Right cardiac atrium (tissue), 5 donors: ENCODE measurements around the gene VAX1. TPM values are rescaled to one million over a fixed set of nuclear protein-coding genes. Genes with fewer than 3 reads are reported as not detected.

Source experiments
- ATAC-seq, 2 donors: fragments of 200-7000 bp; cut with Tn5 transposase; one replicate each; pipeline versions ENCODE4 v1.8.0 to v1.9.1; 2020; ENCODE audit warnings: moderate library complexity in 2 of 2, mild to moderate bottlenecking in 1 of 2
- DNase-seq, 3 donors: peaks; one replicate each; pipeline ENCODE4 v3.0.0-alpha.2; 2020
- H3K27ac ChIP-seq: one replicate; pipeline ENCODE4 v1.5.1; 2013; ENCODE audit warnings: mild to moderate bottlenecking, low read length, control low read depth, moderate library complexity
- H3K27me3 ChIP-seq: one replicate; pipeline ENCODE4 v1.6.1; 2013; ENCODE audit not compliant: control insufficient read depth, insufficient read depth
- H3K4me1 ChIP-seq: one replicate; pipeline ENCODE4 v1.6.1; 2013; ENCODE audit warnings: low read length; ENCODE audit not compliant: control insufficient read depth, insufficient read depth
- H3K4me3 ChIP-seq: one replicate; pipeline ENCODE4 v1.5.1; 2013; ENCODE audit warnings: low read length, control low read depth
- H3K9me3 ChIP-seq: one replicate; pipeline ENCODE4 v1.6.1; 2013; ENCODE audit warnings: low read length; ENCODE audit not compliant: control insufficient read depth
- WGBS: extraction: QIAGEN DNeasy Blood & Tissue Kit; methylation state at CpG from one replicate; pipeline ENCODE4 v1.1.7; 2013; 5-methylcytosine and 5-hydroxymethylcytosine counted together
- intact Hi-C, 4 donors: fragments of 100-400 bp; cut with DNase I; formaldehyde crosslinking; loops; one replicate each; pipeline versions ENCODE4 v1.11.0 to v1.14.0; 2022 to 2023
- polyA plus RNA-seq: library from polyadenylated mRNA; stranded (reverse); fragments of 200-250 nt; gene quantifications from one replicate; pipeline ENCODE4 v1.2.3, GENCODE V29; 2013
- total RNA-seq, 4 donors: library from RNA; stranded (reverse); fragmentation: NEBNext Ultra II Directional; extraction: Animal tissue kit (Norgen Biotek cat#: 25700); gene quantifications; one replicate each; pipeline ENCODE4 v1.2.1, GENCODE V29; 2021
- donor health status: healthy with polysubstance abuse.
- donor health status: DM: no; HTN: yes; CAD: no.
- donor health status: DM: no; HTN: no; CAD: no.
- donor health status: DM: no; HTN: yes; CAD: no; lungs with severe emphysema.
- donor health status: DM: yes; HTN: yes; CAD: no.

The VAX1 gene
- total and polyA plus RNA-seq, 5 donors = not detected

- Histone ChIP-seq H3K27ac (no peak overlapping the region), H3K4me3 (no peak overlapping the region), H3K27me3 (no peaks in the 10 kb centered on the region), H3K4me1 (no peaks in the 10 kb centered on the region), H3K9me3 (no peaks in the 10 kb centered on the region)
- DNase-seq (no peak), ATAC-seq (no peak)
- intact Hi-C loops = no loop called here
- WGBS = 5% methylated on average over 23 of the region's 23 CpGs
These were observed 2.4 kb upstream of the VAX1 start for GRCh38 chr10:117140525-117140902.

GRCh38 chr10:117139581-117140524 is 1.8 kb upstream of the VAX1 start:
- Histone ChIP-seq H3K4me1 (no peaks in the 10 kb centered on the region), H3K27me3 (no peaks in the 10 kb centered on the region), H3K9me3 (no peaks in the 10 kb centered on the region), H3K4me3 (no peak overlapping the region), H3K27ac (no peak overlapping the region)
- 4% methylated on average over 70 of the region's 72 CpGs for WGBS
- DNase-seq (no peak), ATAC-seq (peak in 1 of 2 donors; percentile 9)
- intact Hi-C loops = no loop called here

GRCh38 chr10:117138838-117139580 is 939 bp upstream of the VAX1 start:
- no peak for ATAC-seq
- no peak overlapping the region for H3K4me3 ChIP-seq
- H3K4me1 ChIP-seq = no peaks in the 10 kb centered on the region
- intact Hi-C loops = no loop called here
- no peak overlapping the region for H3K27ac ChIP-seq
- 5% methylated on average over 19 of the region's 19 CpGs for WGBS
- DNase-seq = no peak
- no peaks in the 10 kb centered on the region for H3K27me3 ChIP-seq
- no peaks in the 10 kb centered on the region for H3K9me3 ChIP-seq

GRCh38 chr10:117137031-117137910 is 799 bp downstream of the VAX1 start:
- H3K27me3 ChIP-seq = no peaks in the 10 kb centered on the region
- H3K27ac ChIP-seq = no peak overlapping the region
- WGBS = under 1% methylated on average over 98 of the region's 98 CpGs
- H3K4me1 ChIP-seq = no peaks in the 10 kb centered on the region
- intact Hi-C loops = no loop called here
- H3K4me3 ChIP-seq = peak overlapping the region; percentile 42
- ATAC-seq (peak; percentile 40 to 60), DNase-seq (peak in 2 of 3 donors; percentile 31 to 54)
- no peaks in the 10 kb centered on the region for H3K9me3 ChIP-seq

GRCh38 chr10:117136391-117136975 is 1.6 kb downstream of the VAX1 start:
- no peaks in the 10 kb centered on the region for H3K27me3 ChIP-seq
- ATAC-seq (no peak), DNase-seq (no peak)
- H3K4me3 ChIP-seq = peak overlapping the region; percentile 42
- no peak overlapping the region for H3K27ac ChIP-seq
- no peaks in the 10 kb centered on the region for H3K4me1 ChIP-seq
- intact Hi-C loops = no loop called here
- H3K9me3 ChIP-seq = no peaks in the 10 kb centered on the region
- 32% methylated on average over 34 of the region's 34 CpGs for WGBS

GRCh38 chr10:117135480-117136140 is 2.5 kb downstream of the VAX1 start:
- no peak overlapping the region for H3K27ac ChIP-seq
- intact Hi-C loops = no loop called here
- H3K4me3 ChIP-seq = no peak overlapping the region
- ATAC-seq (no peak), DNase-seq (no peak)
- H3K27me3 ChIP-seq = no peaks in the 10 kb centered on the region
- no peaks in the 10 kb centered on the region for H3K4me1 ChIP-seq
- H3K9me3 ChIP-seq = no peaks in the 10 kb centered on the region
- WGBS = 92% methylated on average over 4 of the region's 4 CpGs

- no peak for DNase-seq
- Histone ChIP-seq H3K4me1 (no peaks in the 10 kb centered on the region), H3K27me3 (no peaks in the 10 kb centered on the region), H3K27ac (no peak overlapping the region), H3K4me3 (peak overlapping the region; percentile 11), H3K9me3 (no peaks in the 10 kb centered on the region)
- intact Hi-C loops = no loop called here
- no peak for ATAC-seq
- 65% methylated on average over 6 of the region's 6 CpGs for WGBS
These were observed 3.1 kb downstream of the VAX1 start for GRCh38 chr10:117135026-117135372.

GRCh38 chr10:117134306-117135025 is 3.6 kb downstream of the VAX1 start:
- DNase-seq = peak in 2 of 3 donors; percentile 18 to 54
- no peaks in the 10 kb centered on the region for H3K27me3 ChIP-seq
- peak overlapping the region; percentile 47 for H3K4me3 ChIP-seq
- intact Hi-C loops = no loop called here
- ATAC-seq = no peak
- no peak overlapping the region for H3K27ac ChIP-seq
- 6% methylated on average over 72 of the region's 72 CpGs for WGBS
- no peaks in the 10 kb centered on the region for H3K4me1 ChIP-seq
- H3K9me3 ChIP-seq = no peaks in the 10 kb centered on the region

GRCh38 chr10:117134056-117134305 is 4.1 kb downstream of the VAX1 start:
- WGBS = 2% methylated on average over 28 of the region's 28 CpGs
- Histone ChIP-seq H3K4me1 (no peaks in the 10 kb centered on the region), H3K27me3 (no peaks in the 10 kb centered on the region), H3K9me3 (no peaks in the 10 kb centered on the region), H3K27ac (no peak overlapping the region), H3K4me3 (peak overlapping the region; percentile 47)
- ATAC-seq (no peak), DNase-seq (no peak)
- intact Hi-C loops = no loop called here
